ENCODE results near the gene BCDIN3D.

DNA sequence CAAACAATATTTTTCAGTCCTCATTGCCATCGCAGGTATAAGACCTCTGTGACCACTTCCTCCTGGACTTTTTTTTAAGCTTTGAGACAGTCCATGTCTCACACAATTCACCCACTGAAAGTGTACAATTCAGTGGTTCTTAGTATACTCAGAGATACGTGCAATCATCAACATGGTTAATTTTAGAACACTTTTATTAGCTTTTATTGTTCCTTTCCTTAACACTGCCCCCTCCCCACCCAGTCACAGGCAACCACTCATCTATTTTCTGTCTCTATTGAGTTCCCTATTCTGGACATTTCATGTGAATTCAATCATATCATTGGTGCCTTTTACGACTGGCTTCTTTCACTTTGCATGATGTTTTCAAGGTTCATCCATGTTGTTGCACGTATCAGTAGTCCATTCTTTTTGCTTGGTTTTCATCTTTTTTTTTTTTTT is 30.9 kb downstream of the BCDIN3D start:
- TF ChIP-seq CTCF (IDR thresholded peaks at IDR 0.05) (no peak), POLR2A (IDR thresholded peaks at IDR 0.05) (no peak)
